HG03460 (cell line): ENCODE measurements around the gene ATXN1.
"Not testable (repeated sequence)": the region's sequence is repeated elsewhere in the genome, so short reads cannot be mapped to it uniquely, and the experiment has no call there.

Source experiments
- ATAC-seq: cut with Tn5 transposase; IDR thresholded peaks from one replicate; pipeline ENCODE4 v1.9.1; 2021; ENCODE audit not compliant: unreplicated experiment

ATXN1 gene

DNA sequence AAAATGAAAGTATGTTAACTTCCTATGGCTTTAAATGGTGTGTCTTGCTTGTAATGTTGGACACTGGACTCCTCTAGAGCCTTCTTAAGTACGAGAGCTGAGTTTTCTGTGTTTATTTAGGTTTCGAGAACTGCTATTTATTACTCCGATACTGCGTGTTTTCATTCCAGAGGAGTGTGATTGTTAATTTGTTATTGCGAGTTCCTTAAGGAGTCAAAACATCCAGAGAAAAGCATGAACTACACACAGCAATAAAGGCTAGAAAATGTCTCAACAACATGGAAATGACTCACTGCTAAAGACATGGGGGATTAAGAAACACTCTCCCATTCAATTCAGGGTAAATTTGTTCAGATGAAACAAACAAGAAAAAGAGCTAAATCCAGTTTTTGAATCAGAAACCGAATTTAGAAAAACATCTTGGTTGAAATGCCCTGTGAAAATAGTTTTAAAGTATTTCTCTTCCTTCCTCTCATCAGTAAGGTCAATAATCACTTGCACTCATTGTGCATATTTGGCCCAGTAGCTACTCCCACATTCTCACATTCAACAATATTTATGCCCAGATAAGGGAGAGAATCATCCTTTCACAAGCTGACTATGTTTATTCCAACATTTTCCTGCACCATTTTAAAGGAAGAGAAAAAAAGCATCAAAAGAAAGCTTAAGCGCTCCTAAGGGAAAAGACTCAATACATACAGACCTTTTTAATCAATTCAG lies 36.0 kb downstream of the ATXN1 start:
- no peak for ATAC-seq

DNA sequence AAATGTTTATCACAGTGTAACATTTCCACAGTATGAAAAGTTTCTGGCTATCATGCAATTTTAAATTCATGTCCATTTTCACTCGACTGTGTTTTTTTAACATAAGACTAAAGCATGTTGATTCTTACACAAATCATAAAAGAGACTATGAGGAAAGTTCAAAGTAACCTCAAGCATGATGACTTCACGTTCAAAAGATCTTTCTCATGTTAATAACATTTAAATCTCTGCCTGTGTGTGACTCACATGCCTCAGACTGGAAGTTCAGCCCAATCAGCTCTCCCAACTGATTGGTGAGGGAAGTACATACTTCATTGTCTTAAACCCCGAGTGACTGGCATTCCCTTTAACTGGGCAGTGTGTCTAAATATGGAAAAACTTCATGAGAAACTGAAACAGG lies 37.4 kb downstream of the ATXN1 start:
- ATAC-seq = no peak

DNA sequence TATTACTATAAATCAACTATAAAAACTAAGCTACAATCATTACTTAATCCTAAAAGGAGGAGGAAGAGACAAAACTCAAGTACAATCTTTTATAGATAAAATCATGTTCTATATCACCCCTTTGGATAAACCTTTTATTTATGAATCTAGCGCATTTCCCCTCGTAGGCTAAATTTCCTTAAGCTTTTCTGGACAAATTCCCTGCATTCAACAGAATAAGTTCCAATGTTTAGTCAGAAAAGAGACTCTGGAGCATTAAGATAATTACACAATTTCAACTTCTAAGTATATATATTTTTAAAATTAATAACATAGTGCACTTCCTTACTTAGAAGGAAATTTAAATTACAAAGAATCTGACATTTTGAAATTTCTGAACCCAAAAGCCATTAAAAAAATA lies 37.9 kb downstream of the ATXN1 start:
- ATAC-seq = no peak

DNA sequence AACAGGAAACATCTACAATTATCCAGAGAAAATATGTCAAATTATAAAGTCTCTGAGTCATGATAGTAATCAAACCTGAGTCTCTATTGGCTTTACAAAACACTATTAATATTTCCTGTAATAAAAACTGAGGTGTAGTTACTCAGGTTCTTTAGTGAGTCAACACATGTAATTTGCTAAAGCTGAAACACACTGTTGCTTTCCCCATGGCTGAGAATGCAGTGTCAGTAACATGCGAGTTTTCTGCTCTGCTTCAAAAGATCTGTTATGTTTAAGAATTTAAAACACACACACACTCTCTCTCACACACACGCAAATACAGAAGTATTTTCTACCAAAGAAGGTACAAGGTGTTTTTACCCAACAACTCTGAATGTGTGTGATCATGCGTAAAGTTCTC lies 38.6 kb downstream of the ATXN1 start:
- ATAC-seq = no peak

DNA sequence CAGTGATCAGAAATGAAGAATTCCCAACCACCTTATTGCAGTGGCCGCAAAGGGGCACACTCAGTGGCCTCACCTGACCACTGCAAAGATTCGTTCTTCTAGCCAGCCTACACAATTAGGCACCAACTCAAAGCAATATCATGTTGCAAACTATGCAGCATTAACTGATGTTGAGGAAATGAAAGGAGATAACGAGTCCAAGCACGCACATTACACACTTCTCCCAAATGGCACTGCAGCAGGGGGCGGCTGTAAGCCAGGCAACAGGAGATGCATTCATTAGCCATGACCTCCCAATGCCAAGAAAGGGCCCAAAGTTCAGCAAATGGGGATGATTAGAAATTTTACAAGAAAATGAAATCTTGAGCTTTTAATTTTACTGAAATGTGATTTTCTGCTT lies 39.3 kb downstream of the ATXN1 start:
- ATAC-seq = no peak

DNA sequence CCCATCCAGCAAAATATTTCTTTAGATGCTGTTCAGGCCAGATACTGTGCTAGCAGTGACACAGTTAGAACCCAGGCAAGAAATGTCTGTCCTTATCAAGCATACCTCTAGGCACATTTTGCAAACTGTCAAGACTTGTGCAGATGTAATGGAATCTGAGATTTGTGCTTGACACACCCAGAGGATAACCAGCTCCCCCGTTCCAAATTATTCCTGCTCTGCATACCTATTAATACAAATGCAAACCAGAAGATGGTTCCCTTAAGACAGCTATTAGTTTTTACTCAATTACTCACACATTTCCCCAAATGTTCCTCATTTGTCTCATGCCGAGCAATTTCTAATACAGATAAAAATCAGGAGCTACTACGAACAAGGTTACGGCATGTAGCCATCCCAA lies 40.4 kb downstream of the ATXN1 start:
- no peak for ATAC-seq

DNA sequence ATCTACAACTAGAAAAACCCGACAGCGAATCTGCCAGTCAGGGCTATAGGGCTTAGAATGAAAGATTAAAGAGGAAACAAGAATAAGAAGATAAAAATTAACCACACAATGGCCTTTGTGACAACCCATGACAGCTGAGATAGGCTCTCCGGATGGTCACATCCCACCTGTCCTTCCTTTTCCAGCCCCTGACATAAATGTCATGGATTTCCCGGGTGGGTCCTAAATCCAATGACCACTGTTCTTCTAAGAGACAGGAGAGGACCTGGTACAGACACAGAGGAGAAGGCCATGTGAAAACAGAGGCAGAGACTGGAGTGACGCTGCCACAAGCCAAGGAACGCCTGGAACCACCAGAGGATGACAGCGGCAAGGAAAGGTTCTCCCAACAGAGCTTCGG lies 41.8 kb downstream of the ATXN1 start:
- ATAC-seq = no peak

DNA sequence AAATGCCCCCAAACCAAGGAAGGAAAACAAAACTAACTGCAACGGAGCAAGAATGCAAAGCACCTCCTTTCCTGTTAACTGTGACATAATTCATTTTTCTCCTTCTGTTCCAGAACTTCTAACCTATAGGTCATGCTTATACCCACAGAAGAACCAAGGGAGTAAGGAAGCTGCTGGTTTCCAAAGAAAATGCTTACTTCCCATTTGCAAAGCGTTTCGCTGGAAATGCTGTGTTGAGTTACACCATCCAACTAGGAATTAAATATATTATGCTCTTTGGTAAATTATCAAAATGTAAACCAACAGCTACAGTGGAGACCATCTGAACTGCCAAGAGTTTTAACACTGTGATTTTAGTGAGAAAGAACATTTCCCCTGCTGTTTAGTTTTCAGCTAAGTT lies 42.9 kb downstream of the ATXN1 start:
- no peak for ATAC-seq

DNA sequence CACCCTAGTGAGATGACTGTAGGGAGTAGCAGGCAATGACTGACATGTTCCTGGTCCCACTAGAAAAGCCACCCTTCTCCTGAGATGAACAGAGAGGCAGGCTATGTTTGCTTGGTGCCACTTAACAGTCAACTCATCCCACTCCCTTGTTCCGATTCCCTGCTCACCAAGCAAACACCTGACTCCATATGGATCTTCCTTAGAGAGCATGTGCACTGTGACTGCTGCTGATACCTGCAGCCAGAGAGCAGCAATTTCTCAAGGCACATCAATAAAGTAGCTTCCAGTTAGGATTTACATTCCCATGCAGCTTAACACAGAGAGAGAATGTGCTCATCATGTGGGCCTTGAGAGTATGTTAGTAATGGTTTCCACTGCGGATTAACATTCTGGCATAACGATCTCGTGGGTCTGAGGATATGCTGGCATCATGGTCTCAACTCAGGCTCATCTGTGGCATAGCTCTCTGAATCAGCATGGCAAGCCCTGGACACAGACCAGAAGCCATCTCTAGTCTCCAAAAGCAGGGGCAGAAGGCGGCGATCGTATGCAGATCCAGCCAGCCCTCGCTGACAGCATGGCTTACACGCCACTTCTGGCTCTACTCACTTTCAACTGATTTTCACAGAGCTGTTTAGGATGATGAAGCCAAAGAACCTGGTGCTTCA lies 43.9 kb downstream of the ATXN1 start:
- no peak for ATAC-seq

DNA sequence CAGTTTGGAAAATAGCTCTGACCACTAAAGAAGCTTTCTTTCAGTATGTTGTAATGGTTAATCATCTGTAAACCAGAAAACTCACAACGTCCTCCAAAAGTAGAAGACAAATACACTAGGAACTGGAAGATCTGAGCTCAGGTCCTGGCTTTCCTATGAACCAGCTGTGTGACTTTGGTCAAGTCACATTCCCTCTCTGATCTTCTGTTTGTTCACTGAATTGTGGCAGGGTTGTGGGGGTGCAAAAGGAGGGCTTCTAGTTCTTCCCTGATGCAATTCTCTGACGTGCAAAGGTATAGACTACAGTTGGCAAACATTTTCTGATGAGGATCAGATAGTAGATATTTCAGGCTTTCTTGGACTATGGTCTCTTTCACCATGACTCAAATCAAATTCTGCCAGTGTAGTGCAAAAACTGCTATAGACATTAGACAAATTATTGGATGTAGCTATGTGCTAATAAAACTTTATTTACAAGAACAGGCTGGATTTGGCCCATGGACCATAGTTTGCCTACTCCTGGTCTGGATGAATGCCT lies 44.9 kb downstream of the ATXN1 start:
- ATAC-seq = no peak

DNA sequence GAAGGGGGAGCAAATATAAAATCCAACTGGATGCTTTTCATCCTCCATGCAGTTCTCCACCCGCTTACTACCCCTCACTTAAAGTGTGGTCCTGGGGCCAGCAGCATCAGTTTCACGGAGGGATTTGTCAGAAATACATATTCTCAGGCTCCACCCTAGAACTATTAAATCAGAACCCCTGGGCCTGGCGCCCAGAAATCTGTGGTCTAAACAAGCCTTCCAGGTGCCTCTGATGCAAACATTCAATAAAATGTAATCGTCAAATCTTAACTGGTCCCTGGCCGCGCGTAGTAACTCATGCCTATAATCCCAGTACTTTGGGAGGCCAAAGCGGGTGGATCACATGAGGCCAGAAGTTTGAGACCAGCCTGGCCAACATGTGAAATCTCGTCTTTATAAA lies 47.7 kb downstream of the ATXN1 start:
- ATAC-seq = no peak

DNA sequence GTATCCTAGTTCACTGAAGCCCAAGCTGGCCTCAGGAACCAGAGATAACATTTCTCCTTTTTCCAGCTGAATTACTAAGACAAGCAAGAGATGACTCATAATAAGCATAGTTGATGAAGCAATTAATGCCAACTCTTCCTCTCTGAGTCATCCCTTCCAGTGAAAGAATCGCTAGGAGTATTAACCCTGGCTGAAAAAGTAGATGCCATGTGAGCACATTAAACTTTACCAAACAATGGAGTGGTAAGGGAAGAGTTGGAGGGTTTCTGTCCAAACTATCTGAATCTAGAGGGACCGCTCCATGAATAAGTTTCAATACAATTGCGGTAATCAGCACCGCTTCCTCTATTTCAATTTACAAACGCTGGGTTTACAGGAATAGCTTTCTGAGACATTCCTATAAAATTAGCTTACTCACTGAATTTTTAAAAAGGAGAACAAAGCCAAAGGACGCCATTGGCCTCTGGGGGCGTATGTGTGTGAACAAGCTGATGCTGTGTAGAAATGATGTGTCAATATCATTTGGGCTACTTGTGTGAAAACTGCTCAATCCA lies 48.3 kb downstream of the ATXN1 start:
- ATAC-seq = no peak

DNA sequence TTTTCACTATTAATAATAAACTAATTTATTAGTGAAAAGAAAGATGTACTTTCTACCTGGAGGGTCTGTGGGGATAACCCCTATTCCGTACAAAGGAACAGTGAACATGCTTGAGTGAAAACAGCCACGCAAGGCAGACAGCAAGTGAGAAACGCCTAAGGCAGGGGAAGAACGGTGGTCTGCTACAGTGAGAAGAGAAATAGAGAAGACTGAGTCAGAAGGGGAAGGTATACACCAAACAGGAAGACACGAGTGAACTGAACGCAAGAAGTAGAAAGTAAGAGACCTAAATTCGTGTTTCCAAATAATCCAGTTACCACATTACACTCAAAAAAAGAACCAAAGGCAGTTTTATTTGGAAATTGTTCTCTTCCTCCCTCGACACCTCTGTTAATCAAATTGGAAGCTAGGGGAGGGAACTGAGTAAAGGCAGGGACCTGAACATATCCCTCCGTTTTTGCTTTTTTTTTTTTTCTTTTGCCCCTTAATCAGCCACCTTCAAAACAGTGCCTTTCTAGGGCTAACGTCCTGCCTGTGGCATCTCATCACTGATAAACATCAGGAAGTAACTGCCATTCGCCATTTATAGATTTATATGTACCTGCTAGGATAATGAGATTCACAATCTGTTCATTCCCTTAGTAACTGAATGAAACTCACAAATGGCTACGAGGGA lies 48.9 kb downstream of the ATXN1 start:
- ATAC-seq = peak; percentile 61

DNA sequence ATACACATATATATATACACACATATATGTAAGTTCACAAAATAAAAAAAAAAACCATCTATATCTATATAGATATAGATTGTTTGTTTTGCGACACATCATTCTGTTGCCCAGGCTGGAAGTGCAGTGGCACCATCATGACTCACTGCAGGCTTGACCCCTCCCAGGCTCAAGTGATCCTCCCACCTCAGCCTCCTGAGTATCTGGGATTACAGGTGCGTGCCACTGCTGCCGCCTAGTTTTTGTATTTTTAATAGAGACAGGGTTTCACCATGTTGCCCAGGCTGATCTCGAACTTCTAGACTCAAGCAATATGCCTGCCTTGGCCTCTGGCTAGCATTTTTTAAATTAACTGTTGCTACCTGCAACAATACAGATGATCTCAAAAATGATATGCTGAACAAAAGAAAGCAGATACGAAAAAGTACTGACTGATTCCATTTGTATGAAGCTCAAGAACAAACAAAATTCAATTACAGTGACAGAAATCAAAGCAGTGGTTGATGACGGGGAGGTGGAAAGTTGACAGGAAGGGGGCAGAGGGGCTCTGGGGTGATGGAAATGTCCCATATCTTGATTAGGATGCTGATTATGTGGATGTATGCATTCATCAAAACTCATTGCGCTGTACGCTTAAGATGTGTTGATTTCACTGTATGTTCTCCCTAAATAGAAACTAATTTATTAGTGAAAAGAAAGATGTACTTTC lies 49.6 kb downstream of the ATXN1 start:
- ATAC-seq = no peak

DNA sequence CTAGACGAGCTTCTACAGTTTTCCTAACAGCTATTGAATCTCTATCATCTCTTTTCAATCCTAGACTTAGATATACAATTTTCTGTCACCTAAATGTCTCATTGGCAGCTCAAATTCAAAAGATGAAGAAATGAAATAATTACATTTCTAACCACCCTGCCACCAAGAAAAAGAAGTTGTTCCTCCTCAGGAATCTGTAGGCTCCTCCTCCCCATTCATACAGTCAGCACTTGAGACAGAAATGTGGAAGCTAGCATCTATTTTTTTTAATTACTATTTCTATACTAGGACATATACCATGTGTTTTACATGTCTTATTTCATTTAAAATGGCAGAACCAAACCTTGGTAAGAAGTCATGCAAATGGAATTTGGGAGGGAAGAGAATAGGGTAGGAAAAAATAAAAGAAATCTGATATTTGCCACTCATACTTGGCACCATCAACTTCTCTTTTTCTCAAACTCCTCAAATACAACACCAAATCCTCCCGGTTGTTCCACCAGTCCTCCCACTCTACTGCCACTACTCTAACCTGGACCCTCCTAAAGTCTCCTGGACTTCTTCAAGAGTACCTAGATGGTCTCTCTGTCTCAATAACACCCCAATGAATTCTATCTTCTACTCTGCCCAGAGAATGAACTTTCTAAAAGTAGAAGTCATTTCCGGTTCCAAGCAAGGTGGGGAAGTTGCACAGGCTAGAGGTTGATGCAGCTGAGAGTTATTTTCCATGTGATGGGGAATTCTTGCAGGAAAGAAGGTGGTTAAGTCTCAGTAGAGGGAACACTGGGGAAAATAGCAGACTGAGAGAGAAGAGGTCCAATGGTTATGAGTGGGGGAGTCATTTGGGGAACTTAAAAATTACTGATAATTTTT lies 54.1 kb downstream of the ATXN1 start:
- no peak for ATAC-seq

DNA sequence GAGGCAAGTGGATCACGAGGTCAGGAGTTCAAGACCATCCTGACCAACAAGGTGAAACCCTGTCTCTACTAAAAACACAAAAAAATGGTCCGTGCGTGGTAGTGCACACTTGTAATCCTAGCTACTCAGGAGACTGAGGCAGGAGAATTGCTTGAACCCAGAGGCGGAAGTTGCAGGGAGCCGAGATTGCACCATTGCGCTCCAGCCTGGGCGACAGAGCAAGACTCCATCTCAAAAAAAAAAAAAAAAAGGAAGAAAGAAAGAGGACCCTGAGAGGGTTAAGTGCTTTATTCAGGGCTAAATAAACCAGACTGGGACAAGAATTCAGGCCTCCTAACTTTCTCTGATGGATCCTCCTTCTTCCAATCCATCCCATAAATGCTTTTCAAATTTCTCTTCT lies 54.8 kb downstream of the ATXN1 start:
- not testable (repeated sequence) for ATAC-seq

DNA sequence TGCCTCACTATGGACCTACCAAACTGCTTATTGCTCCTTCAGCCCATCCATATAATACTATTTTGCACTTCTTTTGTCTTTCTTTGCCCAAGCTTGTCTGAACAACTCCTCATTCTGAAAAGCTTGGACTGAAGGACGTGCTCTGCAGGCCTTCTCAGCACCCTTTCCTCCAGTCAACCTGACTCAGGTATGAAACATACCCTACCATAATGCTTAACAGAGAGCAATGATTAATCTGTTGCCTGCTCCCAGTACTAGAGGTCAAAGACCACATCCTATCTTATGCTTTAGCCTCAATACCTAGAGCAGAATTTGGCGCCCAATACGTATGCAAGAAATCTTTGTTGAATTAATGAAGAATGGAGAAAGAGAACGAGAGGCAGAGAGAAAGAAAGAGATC lies 55.2 kb downstream of the ATXN1 start:
- no peak for ATAC-seq

DNA sequence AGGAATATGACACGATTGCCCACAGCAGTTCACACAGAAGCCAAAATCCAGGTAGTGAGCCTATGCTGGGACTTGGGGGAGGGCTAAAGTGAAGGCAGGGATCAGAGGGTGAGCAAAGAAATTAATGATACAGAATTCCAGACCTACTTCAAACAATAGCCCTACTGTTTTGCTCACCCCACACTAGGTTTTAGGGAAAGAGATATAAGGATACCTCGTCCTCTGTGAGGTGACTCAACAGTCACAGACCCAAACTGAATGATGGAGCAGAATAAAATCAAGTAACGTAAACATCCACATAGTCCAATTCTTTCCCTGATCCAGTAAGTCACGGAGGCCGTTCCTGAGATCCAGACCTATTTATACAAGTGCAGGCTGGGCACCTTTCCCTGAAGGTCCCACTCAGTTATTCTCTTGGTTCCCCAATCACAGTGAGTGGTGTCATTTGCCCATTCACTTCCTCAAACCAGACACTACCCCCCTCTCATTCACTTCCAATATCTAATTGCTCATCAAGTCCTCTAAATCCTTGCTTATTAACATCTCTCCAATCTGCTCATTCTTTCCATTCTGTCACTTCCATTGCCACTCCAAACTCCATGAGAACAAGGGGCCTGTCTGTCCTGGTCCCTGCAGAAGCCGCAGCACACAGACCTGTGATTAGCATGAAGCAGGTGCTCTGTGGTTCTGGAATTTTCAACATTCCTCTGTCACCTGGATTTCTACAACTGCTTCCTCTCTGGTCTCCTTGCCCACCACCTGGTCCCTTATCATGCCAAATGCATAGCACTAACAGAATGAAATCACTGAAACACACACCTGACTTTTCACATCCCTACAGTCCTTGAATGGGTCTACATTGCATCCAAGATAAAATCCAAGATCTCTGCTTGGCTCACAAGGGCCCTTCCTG lies 55.9 kb downstream of the ATXN1 start:
- no peak for ATAC-seq

DNA sequence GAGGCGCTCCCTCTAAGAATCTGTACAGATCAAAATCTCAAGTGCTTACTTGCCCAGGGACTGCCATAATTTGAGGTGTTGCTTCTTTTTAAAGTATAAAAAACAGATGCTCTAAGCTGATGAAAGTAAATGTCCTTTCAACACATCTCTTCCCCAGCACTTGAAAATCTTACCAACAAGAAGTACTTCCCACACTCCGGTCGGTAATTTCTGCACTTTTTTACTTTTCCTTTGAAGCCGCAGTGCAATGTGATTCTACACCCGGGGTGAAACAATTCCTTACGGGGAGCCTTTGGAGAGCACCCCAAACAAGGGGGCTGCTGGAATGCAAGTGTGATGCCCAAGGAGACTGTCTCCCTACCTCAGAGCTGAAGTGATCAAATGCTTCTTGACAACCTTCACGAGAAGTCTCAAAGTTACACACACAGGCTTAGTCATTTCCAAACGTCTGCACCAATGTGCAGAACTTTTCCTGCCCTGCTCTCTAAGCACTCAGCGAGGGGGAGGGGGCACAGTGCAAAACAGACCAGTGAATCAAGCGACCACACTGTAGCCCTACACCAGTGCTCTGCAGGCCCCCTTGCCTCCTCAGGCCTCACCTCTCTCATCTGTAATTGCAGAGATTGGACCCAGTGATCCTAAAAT lies 56.7 kb downstream of the ATXN1 start:
- no peak for ATAC-seq
